ENCODE data around the gene UBAP1L.

DNA sequence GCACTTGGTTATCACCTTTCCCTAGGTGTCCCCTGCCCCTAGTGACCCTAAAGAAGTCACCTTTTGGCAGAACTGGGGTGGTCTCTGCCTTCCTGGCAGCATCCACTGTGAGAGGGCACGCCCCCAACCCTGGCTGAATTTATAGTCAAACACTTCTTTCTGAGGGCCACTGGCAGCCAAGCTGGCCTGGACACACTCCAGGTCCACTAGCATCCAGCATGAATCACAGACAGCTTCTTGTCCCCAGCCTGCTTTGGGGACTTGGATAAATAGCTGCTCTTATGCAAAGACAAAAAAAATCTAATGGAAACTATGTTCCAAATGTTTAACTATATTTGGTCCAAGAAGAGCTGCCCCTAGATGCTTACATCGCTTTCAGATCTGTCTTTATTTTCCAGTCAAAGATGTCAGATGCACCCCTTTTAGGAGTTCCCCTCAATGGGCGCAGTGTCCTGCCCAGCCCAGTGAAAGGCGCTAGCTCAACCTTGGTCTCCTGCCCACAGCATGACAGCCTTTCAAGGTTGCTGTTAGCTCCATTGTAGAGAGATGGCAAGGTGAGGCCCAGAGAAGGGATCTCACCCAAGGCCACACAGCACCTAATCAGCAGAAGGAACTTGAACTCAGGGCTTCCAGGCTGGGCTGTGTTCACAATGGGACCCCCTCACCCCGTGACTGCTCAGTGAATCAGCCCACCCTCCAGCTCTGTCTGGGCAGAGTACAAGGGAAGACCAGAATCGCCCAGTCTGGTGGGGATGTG lies 54.2 kb downstream of the UBAP1L start:
- TF ChIP-seq, protein P1, sequence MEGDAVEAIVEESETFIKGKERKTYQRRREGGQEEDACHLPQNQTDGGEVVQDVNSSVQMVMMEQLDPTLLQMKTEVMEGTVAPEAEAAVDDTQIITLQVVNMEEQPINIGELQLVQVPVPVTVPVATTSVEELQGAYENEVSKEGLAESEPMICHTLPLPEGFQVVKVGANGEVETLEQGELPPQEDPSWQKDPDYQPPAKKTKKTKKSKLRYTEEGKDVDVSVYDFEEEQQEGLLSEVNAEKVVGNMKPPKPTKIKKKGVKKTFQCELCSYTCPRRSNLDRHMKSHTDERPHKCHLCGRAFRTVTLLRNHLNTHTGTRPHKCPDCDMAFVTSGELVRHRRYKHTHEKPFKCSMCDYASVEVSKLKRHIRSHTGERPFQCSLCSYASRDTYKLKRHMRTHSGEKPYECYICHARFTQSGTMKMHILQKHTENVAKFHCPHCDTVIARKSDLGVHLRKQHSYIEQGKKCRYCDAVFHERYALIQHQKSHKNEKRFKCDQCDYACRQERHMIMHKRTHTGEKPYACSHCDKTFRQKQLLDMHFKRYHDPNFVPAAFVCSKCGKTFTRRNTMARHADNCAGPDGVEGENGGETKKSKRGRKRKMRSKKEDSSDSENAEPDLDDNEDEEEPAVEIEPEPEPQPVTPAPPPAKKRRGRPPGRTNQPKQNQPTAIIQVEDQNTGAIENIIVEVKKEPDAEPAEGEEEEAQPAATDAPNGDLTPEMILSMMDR (IDR thresholded peaks at IDR 0.05) = no peak
- TF ChIP-seq POLR2A (IDR thresholded peaks at IDR 0.05) = no peak

Measured in Peyer's patch (tissue), 4 donors.